C4-2B (cell line): ENCODE results near the gene GPRASP3.

ENCODE experiments used
- H3K27ac ChIP-seq: fragments of 450-650 bp; 2 replicates; pipeline ENCODE4 v1.5.1; 2017
- CTCF ChIP-seq: fragments of 450-650 bp; conservative IDR thresholded peaks from 2 replicates; pipeline ENCODE4 v1.5.1; 2017; ENCODE audit warnings: mild to moderate bottlenecking
- ZFX ChIP-seq: fragments of 450-650 bp; IDR thresholded peaks from 2 replicates; pipeline ENCODE4 v1.6.1; 2017

The GPRASP3 gene

GRCh38 chrX:102708900-102709299 is 11.6 kb upstream of the GPRASP3 start:
- no peak overlapping the region for H3K27ac ChIP-seq
- no peak for TF ChIP-seq ZFX
- no peak for TF ChIP-seq CTCF

GRCh38 chrX:102711872-102712215 is 8.7 kb upstream of the GPRASP3 start:
- H3K27ac ChIP-seq = peak overlapping the region; percentile 91; the same call in 1 of the 2 replicates
- TF ChIP-seq ZFX = no peak
- TF ChIP-seq CTCF = no peak

GRCh38 chrX:102712216-102712966 is 8.2 kb upstream of the GPRASP3 start, which contains the start of gene GPRASP2:
TSS of gene GPRASP2 (plus strand) at chrX:102712448. CDS start at chrX:102714870, 2,422 bp downstream.
- peak within 1 kb of the TSS; percentile 91 for H3K27ac ChIP-seq
- TF ChIP-seq ZFX (no peak; the same call in 1 of the 2 replicates), CTCF (no peak)

GRCh38 chrX:102712981-102713625 is 7.4 kb upstream of the GPRASP3 start:
- TF ChIP-seq CTCF = peak; percentile 77
- peak; percentile 1; the same call in 1 of the 2 replicates for TF ChIP-seq ZFX
- H3K27ac ChIP-seq = peak overlapping the region; percentile 91

- TF ChIP-seq ZFX (no peak), CTCF (no peak; the same call in 1 of the 2 replicates)
- no peak overlapping the region for H3K27ac ChIP-seq
Measured at GRCh38 chrX:102714994-102715393, 5.5 kb upstream of the GPRASP3 start.

- TF ChIP-seq ZFX (no peak), CTCF (no peak)
Measured at GRCh38 chrX:102715967-102716366, 4.6 kb upstream of the GPRASP3 start.

GRCh38 chrX:102721169-102721506 is 595 bp downstream of the GPRASP3 start:
- peak overlapping the region; percentile 43; the same call in 1 of the 2 replicates for H3K27ac ChIP-seq

More at GRCh38 chrX:102715967-102716366, 4.6 kb upstream of the GPRASP3 start:
- H3K27ac ChIP-seq = no peak overlapping the region
